ENCODE measurements around the gene MACROD2.

MACROD2 gene

GRCh38 chr20:14860410-14860814 is 865.1 kb downstream of the MACROD2 start:
- no peak overlapping the region for H3K4me3 ChIP-seq (ENCODE audit: control insufficient read depth, low read depth, low read length)
- TF ChIP-seq, protein P1, sequence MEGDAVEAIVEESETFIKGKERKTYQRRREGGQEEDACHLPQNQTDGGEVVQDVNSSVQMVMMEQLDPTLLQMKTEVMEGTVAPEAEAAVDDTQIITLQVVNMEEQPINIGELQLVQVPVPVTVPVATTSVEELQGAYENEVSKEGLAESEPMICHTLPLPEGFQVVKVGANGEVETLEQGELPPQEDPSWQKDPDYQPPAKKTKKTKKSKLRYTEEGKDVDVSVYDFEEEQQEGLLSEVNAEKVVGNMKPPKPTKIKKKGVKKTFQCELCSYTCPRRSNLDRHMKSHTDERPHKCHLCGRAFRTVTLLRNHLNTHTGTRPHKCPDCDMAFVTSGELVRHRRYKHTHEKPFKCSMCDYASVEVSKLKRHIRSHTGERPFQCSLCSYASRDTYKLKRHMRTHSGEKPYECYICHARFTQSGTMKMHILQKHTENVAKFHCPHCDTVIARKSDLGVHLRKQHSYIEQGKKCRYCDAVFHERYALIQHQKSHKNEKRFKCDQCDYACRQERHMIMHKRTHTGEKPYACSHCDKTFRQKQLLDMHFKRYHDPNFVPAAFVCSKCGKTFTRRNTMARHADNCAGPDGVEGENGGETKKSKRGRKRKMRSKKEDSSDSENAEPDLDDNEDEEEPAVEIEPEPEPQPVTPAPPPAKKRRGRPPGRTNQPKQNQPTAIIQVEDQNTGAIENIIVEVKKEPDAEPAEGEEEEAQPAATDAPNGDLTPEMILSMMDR (conservative IDR thresholded peaks at IDR 0.05; ENCODE audit: control insufficient read depth, insufficient read depth, low read depth, low read length), result no peak
- no peak for DNase-seq (ENCODE audit: low read depth)

- TF ChIP-seq, protein P1 (conservative IDR thresholded peaks at IDR 0.05; ENCODE audit: control insufficient read depth, insufficient read depth, low read depth, low read length), result no peak
- no peak for DNase-seq (ENCODE audit: low read depth)
- no peak overlapping the region for H3K4me3 ChIP-seq (ENCODE audit: control insufficient read depth, low read depth, low read length)
These were observed 865.8 kb downstream of the MACROD2 start for GRCh38 chr20:14861028-14861699.

DNA sequence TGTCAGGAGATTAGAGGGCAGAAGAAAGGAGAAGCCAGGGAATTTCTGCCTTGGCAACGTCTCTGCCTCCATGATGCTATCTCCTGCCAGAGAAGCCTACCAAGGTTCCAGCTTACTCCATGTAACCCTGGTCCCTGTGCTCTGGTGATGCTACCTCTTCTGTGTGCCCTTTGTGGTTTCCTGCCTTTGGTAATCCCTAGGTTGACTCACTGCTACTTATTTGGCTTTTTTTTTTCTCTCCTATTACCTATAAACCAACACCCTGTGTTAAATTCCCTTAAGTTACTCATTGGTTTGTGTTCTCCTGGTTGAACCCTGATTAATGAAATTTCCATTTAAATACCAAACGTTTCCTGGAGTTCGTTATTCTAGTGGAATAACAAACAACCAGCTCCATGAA is 869.9 kb downstream of the MACROD2 start:
- TF ChIP-seq, protein P1 (conservative IDR thresholded peaks at IDR 0.05; ENCODE audit: control insufficient read depth, insufficient read depth, low read depth, low read length), result no peak
- H3K4me3 ChIP-seq (ENCODE audit: control insufficient read depth, low read depth, low read length), result no peak overlapping the region
- DNase-seq (ENCODE audit: low read depth), result peak; percentile 17

GRCh38 chr20:14865731-14866130 is 870.4 kb downstream of the MACROD2 start:
- H3K4me3 ChIP-seq (ENCODE audit: control insufficient read depth, low read depth, low read length), result no peak overlapping the region
- TF ChIP-seq, protein P1 (conservative IDR thresholded peaks at IDR 0.05; ENCODE audit: control insufficient read depth, insufficient read depth, low read depth, low read length), result no peak
- no peak for DNase-seq (ENCODE audit: low read depth)

- no peak overlapping the region for H3K4me3 ChIP-seq (ENCODE audit: control insufficient read depth, low read depth, low read length)
- TF ChIP-seq, protein P1 (conservative IDR thresholded peaks at IDR 0.05; ENCODE audit: control insufficient read depth, insufficient read depth, low read depth, low read length), result no peak
- no peak for DNase-seq (ENCODE audit: low read depth)
These were observed 871.7 kb downstream of the MACROD2 start for GRCh38 chr20:14866841-14867514.

DNA sequence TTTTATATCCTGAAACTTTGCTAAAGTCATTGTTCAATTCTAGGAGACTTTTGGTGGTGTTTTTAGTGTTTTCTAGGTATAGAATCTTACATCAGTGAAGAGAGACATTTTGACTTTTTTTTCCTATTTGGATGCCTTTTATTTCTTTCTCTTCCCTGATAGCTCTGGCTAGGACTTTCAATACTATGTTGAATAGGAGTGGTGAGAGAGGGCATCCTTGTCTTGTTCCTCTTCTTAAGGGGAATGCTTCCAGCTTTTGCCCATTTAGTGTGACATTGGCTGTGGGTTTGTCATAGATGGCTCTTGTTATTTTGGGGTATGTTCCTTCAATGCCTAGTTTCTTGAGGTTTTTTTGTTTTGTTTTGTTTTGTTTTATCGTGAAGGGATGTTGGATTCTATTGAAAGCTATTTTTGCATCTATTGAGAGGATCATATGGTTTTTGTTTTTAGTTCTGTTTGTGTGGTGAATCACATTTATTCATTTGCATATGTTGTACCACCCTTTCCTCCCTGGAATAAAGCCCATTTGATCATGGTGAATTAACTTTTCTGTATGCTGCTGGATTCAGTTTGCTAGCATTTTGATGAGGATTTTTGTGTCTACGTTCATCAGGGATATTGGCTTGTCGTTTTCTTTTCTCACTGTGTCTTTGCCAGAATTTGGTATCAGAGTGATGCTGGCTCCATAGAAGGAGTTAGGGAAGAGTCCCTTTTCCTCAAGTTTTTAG is 882.1 kb downstream of the MACROD2 start:
- DNase-seq (ENCODE audit: low read depth), result peak; percentile 12
- TF ChIP-seq, protein P1 (conservative IDR thresholded peaks at IDR 0.05; ENCODE audit: control insufficient read depth, insufficient read depth, low read depth, low read length), result no peak
- no peak overlapping the region for H3K4me3 ChIP-seq (ENCODE audit: control insufficient read depth, low read depth, low read length)
